Endodermal cell (in vitro differentiated cells): ENCODE results near the gene SLX4IP. TPM values are rescaled to one million over a fixed set of nuclear protein-coding genes. Genes with fewer than 3 reads are reported as not detected.

Experiments used
- DNase-seq: peaks from one replicate; pipeline ENCODE4 v3.0.0-alpha.2; 2017
- H3K27ac ChIP-seq: 2 replicates; pipeline ENCODE4 v1.5.1; 2013; ENCODE audit warnings: mild to moderate bottlenecking, low read depth, low read length, moderate library complexity
- H3K27me3 ChIP-seq: 2 replicates; pipeline ENCODE4 v1.6.1; 2013; ENCODE audit warnings: mild to moderate bottlenecking, low read length, moderate library complexity; ENCODE audit not compliant: insufficient read depth, control insufficient read depth, poor library complexity, severe bottlenecking
- H3K36me3 ChIP-seq: 2 replicates; pipeline ENCODE4 v1.7.0; 2013; ENCODE audit warnings: mild to moderate bottlenecking, low read length, moderate library complexity; ENCODE audit not compliant: control insufficient read depth, insufficient read depth
- H3K4me1 ChIP-seq: one replicate; pipeline ENCODE4 v1.7.0; 2013; ENCODE audit warnings: low read length; ENCODE audit not compliant: control insufficient read depth, insufficient read depth
- H3K4me3 ChIP-seq: 2 replicates; pipeline ENCODE4 v1.5.1; 2013; ENCODE audit warnings: mild to moderate bottlenecking, low read length, moderate library complexity
- H3K9ac ChIP-seq: 2 replicates; pipeline ENCODE4 v1.6.1; 2013; ENCODE audit warnings: mild to moderate bottlenecking, low read length, moderate library complexity; ENCODE audit not compliant: poor library complexity, severe bottlenecking; ENCODE audit errors: extremely low read depth
- H3K9me3 ChIP-seq: 2 replicates; pipeline ENCODE4 v1.6.1; 2013; ENCODE audit warnings: mild to moderate bottlenecking, low read length, moderate library complexity; ENCODE audit not compliant: control insufficient read depth
- H3K27ac Mint-ChIP-seq: 2 replicates; pipeline ENCODE4 v1.8.0; 2020; ENCODE audit warnings: mixed read lengths
- H3K27me3 Mint-ChIP-seq: 2 replicates; pipeline ENCODE4 v1.8.0; 2021; ENCODE audit warnings: mild to moderate bottlenecking, mixed read lengths; ENCODE audit not compliant: insufficient read depth
- H3K36me3 Mint-ChIP-seq: 2 replicates; pipeline ENCODE4 v1.8.0; 2020; ENCODE audit warnings: low read depth, mixed read lengths
- H3K4me1 Mint-ChIP-seq: 2 replicates; pipeline ENCODE4 v1.8.0; 2020; ENCODE audit warnings: mixed read lengths
- H3K4me3 Mint-ChIP-seq: 2 replicates; pipeline ENCODE4 v1.8.0; 2020; ENCODE audit warnings: mild to moderate bottlenecking, moderate library complexity, mixed read lengths
- H3K9me3 Mint-ChIP-seq: 2 replicates; pipeline ENCODE4 v1.8.0; 2020; ENCODE audit warnings: mild to moderate bottlenecking, mixed read lengths
- WGBS, 2 experiments: methylation state at CpG; one replicate each; pipeline versions ENCODE4 v1.1.5 to v1.1.7; 2013; ENCODE audit warnings: missing lambda C conversion rate in 2 of 2, mixed read lengths in 1 of 2; ENCODE audit not compliant: insufficient coverage in 1 of 2, insufficient read length in 1 of 2; 5-methylcytosine and 5-hydroxymethylcytosine counted together
- total RNA-seq, 2 donors: library from RNA; stranded (reverse); fragmentation: NEBNext Ultra II Directional in 1 of 2; extraction: Animal tissue kit (Norgen Biotek cat#: 25700) in 1 of 2; gene quantifications; 2 replicates in 1 of 2; 3 replicates in 1 of 2; pipeline ENCODE4 v1.2.1, GENCODE V29; 2021
- TF ChIP-seq, protein P1 (sequence below): fragments of 200-600 bp; sonication (generic); conservative IDR thresholded peaks from 2 replicates; pipeline ENCODE4 v1.5.0; 2021; ENCODE audit warnings: antibody characterized with exemption, mild to moderate bottlenecking

Gene SLX4IP
- total RNA-seq, 2 donors from 2014 or later, result 9.2 to 9.5 TPM

- no peaks in the 10 kb centered on the region for H3K36me3 ChIP-seq
- peak overlapping the region; percentile 91 for H3K4me3 Mint-ChIP-seq
- H3K27me3 Mint-ChIP-seq, result no peaks in the 10 kb centered on the region
Observed at GRCh38 chr20:10432079-10432478, 3.0 kb upstream of the SLX4IP start.

DNA sequence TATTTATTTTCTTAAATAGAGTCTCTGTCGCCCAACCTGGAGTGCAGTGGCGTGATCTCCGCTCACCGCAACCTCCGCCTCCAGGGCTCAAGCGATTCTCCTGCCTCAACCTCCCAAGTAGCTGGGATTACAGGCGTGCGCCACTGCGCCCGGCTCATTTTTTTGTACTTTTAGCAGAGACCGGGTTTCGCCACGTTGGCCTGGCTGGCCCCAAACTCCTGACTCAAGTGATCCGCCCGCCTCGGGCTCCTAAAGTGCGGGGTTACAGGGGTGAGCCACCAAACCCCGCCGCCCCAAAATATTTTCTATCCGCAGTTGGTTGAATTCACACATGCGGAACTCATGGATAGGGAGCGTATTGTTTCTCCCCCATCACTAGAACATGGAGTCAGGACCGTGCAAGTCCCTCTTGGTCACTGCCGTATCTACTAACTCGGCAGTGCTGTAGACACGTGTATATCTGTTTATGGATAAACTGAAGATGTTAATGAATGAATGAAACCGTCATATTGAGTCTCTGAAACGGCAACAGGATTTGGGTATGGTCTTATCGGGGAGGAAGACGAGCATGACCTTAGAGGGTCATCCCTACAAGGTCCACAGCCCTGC, 2.0 kb upstream of the SLX4IP start:
- WGBS, 2 experiments, result 62 to 65% methylated on average over 22 to 30 of the region's 30 CpGs
- H3K4me1 ChIP-seq, result peaks cover 10% of the 10 kb centered on the region
- DNase-seq, result peak; percentile 52
- Mint-ChIP-seq H3K27ac (peak overlapping the region; percentile 94), H3K4me3 (peak overlapping the region; percentile 91), H3K36me3 (peaks cover 3% of the 10 kb centered on the region), H3K4me1 (peaks cover 38% of the 10 kb centered on the region), H3K27me3 (no peaks in the 10 kb centered on the region), H3K9me3 (no peaks in the 10 kb centered on the region)
- TF ChIP-seq, protein P1, sequence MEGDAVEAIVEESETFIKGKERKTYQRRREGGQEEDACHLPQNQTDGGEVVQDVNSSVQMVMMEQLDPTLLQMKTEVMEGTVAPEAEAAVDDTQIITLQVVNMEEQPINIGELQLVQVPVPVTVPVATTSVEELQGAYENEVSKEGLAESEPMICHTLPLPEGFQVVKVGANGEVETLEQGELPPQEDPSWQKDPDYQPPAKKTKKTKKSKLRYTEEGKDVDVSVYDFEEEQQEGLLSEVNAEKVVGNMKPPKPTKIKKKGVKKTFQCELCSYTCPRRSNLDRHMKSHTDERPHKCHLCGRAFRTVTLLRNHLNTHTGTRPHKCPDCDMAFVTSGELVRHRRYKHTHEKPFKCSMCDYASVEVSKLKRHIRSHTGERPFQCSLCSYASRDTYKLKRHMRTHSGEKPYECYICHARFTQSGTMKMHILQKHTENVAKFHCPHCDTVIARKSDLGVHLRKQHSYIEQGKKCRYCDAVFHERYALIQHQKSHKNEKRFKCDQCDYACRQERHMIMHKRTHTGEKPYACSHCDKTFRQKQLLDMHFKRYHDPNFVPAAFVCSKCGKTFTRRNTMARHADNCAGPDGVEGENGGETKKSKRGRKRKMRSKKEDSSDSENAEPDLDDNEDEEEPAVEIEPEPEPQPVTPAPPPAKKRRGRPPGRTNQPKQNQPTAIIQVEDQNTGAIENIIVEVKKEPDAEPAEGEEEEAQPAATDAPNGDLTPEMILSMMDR, result no peak
- peak overlapping the region; percentile 82 for H3K9ac ChIP-seq
- no peaks in the 10 kb centered on the region for H3K36me3 ChIP-seq
- H3K9me3 ChIP-seq, result no peaks in the 10 kb centered on the region
- no peak overlapping the region for H3K27ac ChIP-seq
- no peaks in the 10 kb centered on the region for H3K27me3 ChIP-seq
- H3K4me3 ChIP-seq, result peak overlapping the region; percentile 85

More at GRCh38 chr20:10432079-10432478, 3.0 kb upstream of the SLX4IP start:
- TF ChIP-seq, protein P1, result no peak
- Histone ChIP-seq H3K27ac (no peak overlapping the region), H3K9me3 (no peaks in the 10 kb centered on the region), H3K4me3 (no peak overlapping the region), H3K4me1 (peaks cover 10% of the 10 kb centered on the region), H3K9ac (no peak overlapping the region), H3K27me3 (no peaks in the 10 kb centered on the region)
- DNase-seq, result no peak
- 79 to 89% methylated on average over 1 of the region's 1 CpG for WGBS, 2 experiments
- Mint-ChIP-seq H3K36me3 (peaks cover 3% of the 10 kb centered on the region), H3K9me3 (no peaks in the 10 kb centered on the region), H3K4me1 (peaks cover 36% of the 10 kb centered on the region), H3K27ac (no peak overlapping the region)

- TF ChIP-seq, protein P1, result peak; percentile 23
- H3K4me3 Mint-ChIP-seq, result peak within 1 kb of the TSS; percentile 91
- H3K4me1 Mint-ChIP-seq, result peaks cover 34% of the 10 kb centered on the region
- DNase-seq, result peak; percentile 95
- H3K9ac ChIP-seq, result peak within 1 kb of the TSS; percentile 82
- peak within 1 kb of the TSS; percentile 85 for H3K4me3 ChIP-seq
- H3K36me3 ChIP-seq, result no peaks in the 10 kb centered on the region
- WGBS, 2 experiments, result 0% methylated on average over 39 to 73 of the region's 73 CpGs
- no peaks in the 10 kb centered on the region for H3K27me3 Mint-ChIP-seq
- H3K27ac ChIP-seq, result peak within 1 kb of the TSS; percentile 84
- peak within 1 kb of the TSS; percentile 94 for H3K27ac Mint-ChIP-seq
- H3K36me3 Mint-ChIP-seq, result peaks cover 3% of the 10 kb centered on the region
- H3K4me1 ChIP-seq, result peaks cover 9% of the 10 kb centered on the region
- H3K9me3 Mint-ChIP-seq, result no peaks in the 10 kb centered on the region
- H3K9me3 ChIP-seq, result no peaks in the 10 kb centered on the region
- H3K27me3 ChIP-seq, result no peaks in the 10 kb centered on the region
Observed at GRCh38 chr20:10433623-10434466, 1.3 kb upstream of the SLX4IP start, which contains the start of gene MKKS. TSS of gene MKKS (minus strand) at chr20:10434222. CDS start at chr20:10413514, 20,708 bp downstream.
